Myometrial cell (primary cell): Measurements from ENCODE around the gene DEUP1. TPM values are rescaled to one million over a fixed set of nuclear protein-coding genes. Genes with fewer than 3 reads are reported as not detected.

Experiments used
- total RNA-seq: library from RNA; depleted of rRNA; stranded (reverse); fragments of >200 nt; gene quantifications from 2 replicates; pipeline ENCODE4 v1.2.3, GENCODE V29; 2015

The DEUP1 gene
- total RNA-seq = not detected in 2 replicates

DNA sequence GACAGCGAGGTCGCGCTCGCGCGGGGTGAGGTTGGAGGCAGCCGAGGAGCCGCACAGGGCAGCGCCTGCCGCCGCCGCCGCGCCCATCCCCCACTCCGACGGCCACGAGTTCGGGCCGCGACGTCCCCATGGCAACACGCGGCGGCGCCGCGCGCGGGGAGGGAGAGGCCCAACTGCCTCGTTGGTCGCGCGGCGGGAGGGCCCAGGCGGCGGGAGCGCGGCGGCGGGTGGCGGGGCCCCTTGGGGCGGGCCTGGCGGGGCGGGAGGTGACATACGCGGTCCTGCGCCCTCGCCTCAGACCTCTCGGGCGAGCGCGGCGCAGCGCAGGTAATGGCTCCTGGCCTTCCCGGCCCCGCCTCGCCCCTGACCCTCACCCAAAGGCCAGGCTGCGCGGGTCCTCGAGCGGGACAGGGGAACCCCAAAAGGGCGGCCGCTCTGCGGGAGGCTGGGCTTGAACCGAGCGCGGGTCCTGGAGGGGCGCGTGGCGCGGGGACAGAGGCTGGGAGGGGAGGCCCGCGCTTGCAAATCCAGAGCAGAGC is at the start of gene DEUP1:
DEUP1 (plus strand) TSS at position 297 of the 539 bp plus-strand sequence. CDS start 1,518 bp downstream, outside the sequence.

Other genes starting within 250 kb of the DEUP1 start
- gene SLC36A4, start 132.8 kb upstream of the DEUP1 start, total RNA-seq = 5.5 and 11.7 TPM in 2 replicates
- gene SMCO4, start 212.6 kb downstream of the DEUP1 start, total RNA-seq = 2.9 and 9.7 TPM in 2 replicates